GM12874 (cell line): ENCODE data around the gene EHHADH.

Experiments used
- TF ChIP-seq, protein P1 (sequence below): IDR thresholded peaks from 2 replicates; pipeline ENCODE4 v1.5.1; 2011; ENCODE audit warnings: low read depth, mild to moderate bottlenecking, control low read depth, low read length, moderate library complexity; ENCODE audit not compliant: insufficient read depth

Gene EHHADH

DNA sequence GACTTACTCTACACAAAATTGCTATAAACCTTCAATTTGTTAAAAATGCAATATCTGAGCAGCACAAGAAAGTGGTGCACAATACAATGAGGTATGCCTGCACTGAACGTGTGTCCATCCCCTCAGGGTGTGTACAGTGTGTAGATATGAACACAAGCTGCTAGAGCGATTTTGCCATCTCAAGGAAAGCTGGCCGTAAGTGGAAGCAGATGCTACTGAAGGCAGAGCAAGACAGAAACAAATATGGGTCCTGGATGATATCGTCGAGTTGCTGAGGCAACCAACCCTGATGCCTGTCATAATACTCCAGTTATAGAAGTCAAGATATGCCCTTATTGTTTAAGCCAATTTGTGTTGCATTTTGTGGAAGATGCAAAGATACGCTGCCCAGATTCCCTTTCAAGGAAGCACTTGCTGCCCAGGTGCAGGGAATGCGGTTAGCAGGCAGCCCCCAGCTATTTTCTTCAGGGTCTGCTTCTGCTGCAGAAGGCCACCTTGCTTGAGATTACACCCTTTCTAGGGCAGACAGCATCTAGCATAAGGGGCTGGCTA, 25.8 kb upstream of the EHHADH start:
- TF ChIP-seq, protein P1, sequence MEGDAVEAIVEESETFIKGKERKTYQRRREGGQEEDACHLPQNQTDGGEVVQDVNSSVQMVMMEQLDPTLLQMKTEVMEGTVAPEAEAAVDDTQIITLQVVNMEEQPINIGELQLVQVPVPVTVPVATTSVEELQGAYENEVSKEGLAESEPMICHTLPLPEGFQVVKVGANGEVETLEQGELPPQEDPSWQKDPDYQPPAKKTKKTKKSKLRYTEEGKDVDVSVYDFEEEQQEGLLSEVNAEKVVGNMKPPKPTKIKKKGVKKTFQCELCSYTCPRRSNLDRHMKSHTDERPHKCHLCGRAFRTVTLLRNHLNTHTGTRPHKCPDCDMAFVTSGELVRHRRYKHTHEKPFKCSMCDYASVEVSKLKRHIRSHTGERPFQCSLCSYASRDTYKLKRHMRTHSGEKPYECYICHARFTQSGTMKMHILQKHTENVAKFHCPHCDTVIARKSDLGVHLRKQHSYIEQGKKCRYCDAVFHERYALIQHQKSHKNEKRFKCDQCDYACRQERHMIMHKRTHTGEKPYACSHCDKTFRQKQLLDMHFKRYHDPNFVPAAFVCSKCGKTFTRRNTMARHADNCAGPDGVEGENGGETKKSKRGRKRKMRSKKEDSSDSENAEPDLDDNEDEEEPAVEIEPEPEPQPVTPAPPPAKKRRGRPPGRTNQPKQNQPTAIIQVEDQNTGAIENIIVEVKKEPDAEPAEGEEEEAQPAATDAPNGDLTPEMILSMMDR, result no peak

DNA sequence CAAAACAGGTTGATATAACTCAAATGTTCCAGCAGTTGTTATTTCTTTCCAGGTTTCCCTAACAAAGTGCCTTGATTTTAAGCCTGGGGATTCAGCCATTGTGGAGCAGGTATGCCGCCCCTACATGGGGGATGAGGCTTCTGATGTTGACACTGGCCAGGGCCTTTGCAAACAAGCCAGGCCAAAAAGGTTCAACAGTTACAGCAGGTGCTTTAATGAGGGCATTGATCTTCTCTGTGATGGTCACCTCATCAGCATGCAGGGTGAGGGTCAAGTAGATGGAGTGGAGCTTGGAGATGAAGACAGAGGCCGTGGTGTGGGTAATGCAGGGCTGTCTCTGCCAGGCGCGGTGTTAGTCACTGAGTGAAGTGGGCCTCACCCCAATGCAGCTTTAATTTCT, 22.6 kb upstream of the EHHADH start:
- TF ChIP-seq, protein P1, result no peak

DNA sequence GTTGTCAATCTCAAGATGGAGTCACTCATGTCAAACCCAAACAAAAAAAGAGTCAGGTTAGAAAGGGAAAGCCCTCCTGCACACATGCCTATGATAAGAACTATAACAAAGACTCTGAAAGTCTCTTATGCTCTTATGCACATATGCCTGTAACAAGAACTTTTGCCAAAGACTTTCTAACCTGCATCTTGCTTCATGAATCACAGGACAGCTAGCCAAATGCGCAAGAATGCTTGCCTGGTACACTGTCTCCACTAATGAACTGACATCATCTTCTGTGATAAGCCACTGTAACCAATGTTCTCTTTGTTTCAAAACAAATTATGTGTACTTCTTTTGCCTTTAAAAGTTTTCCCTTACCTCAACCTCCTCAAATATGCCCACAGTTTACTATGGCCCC, 18.2 kb upstream of the EHHADH start:
- TF ChIP-seq, protein P1, result no peak

DNA sequence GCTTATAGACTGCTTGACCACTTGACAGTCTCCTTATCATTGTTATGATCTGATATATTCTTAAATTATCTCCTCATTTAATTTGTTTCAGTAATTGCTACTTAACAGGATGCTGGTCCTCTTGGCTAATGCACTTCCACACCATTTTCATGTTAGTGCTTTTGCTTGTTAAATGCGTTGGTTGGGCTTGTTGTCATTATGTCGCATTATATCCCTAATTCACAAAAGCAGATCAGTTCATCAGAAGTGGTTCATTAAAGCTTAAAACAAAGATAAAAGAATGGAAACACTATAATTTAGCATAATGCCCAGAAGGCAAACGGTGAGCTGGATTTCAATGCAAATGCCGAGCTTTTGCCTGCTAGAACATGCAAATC, 17.1 kb upstream of the EHHADH start:
- TF ChIP-seq, protein P1, result no peak

DNA sequence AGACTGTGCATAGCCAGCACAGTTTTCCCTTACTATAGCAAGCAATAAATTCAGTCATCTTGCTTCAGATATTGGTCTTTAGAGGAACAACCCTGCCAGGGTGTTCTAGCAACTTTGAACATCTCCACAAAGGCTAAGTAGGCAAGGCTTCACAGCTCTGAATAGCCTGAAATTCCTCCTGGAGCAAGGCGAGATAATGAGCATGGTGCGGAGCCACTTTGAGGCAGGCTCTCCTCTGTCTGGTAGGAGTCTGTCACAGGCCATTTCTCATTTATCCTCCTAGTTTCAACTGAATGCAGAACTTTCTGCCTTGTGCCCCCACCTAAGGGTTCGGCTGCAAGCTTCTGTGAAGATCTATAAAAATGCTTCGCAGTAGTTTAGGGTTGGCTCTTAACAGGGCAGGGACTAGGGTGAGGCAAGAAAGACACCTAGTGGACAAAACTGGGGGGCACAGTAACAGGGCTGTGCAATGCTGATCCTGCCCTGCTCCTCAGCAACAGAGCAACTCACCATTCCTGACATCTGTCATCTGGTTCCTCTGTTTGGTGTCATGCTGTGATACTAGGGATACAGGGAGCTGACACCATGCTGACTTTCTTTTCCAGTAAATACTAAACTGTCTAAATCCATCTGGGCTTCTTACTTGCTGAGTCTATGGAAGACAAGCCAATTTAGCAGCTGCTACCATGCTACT, 16.6 kb upstream of the EHHADH start:
- TF ChIP-seq, protein P1, result peak; percentile 46; the same call in 1 of the 2 replicates

DNA sequence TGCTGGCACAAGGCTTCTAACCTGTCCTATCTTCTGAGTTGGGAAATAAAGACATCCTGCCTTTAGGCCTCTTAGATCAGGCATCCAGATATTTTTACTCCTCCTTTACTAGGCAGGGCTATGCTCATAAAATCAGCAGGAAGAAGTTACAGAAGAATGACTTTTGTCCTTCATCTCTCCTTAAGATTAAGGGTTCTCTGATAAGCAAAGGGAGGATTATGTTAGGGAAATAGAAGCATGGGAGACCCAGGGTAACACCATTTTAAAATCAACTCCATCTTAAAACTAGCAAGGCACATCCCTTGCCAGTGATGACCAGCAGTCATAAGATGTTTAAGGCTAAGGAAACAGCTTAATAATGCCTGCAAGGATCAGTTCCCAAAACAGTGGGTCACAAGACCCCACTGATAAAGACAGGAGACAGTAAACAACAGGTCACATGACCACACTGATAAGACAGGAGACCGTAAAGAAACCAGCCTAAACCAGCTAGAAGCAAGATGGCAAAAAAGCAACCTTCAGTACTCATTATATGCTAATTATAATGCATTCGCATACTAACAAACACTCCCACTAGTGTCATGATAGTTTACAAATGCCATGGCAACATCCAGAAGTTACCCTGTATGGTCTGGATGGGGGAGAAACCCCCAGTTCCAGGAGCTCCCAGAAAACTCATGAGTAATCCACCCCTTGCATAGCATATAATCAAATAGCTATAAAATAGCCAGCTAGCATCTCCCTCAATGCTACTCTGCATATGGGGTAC, 14.5 kb upstream of the EHHADH start:
- TF ChIP-seq, protein P1, result no peak

DNA sequence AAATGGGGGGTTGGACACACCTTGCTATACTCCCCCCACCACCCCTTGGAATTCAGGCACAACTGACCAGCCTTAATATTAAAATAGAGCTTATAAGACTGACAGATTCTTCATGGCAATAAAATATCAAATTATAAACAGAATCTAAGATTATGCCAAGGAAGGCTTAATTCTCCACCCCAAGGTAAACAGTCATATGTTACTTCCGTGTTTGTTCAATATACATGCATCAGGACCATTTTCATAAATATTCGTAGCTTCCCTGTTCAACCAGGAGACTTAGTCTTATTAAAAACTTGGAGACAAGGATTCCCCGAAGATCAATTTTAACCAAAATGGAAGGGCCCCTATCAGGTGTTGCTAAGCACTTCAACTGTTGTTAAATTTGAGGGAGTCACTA, 13.3 kb upstream of the EHHADH start:
- TF ChIP-seq, protein P1, result no peak
